ENCODE data around the gene ERLEC1.
"Not testable (repeated sequence)": the region's sequence is repeated elsewhere in the genome, so short reads cannot be mapped to it uniquely, and the experiment has no call there.

ERLEC1 gene

GRCh38 chr2:53786705-53787613 is at the start of gene ERLEC1, which contains the start of gene ASB3:
Gene ERLEC1 (plus strand): TSS chr2:53787044. CDS start chr2:53787211, 167 bp downstream.
Gene ASB3 (minus strand): TSS chr2:53786953. CDS start chr2:53765572, 21,381 bp downstream.
- peak; percentile 67 to 86 (median 76) for DNase-seq (ENCODE audit: low read depth in 4 of 4, low spot score in 1 of 4)

- no peak for DNase-seq (ENCODE audit: low read depth in 4 of 4, low spot score in 1 of 4)
Measured at GRCh38 chr2:53737091-53737490, 49.8 kb upstream of the ERLEC1 start.

- no peak for DNase-seq (ENCODE audit: low read depth in 4 of 4, low spot score in 1 of 4)
Measured at GRCh38 chr2:53739032-53739431, 47.8 kb upstream of the ERLEC1 start.

- DNase-seq (ENCODE audit: low read depth in 4 of 4, low spot score in 1 of 4): no peak
Measured at GRCh38 chr2:53740170-53740569, 46.7 kb upstream of the ERLEC1 start.

GRCh38 chr2:53744395-53745065 is 42.3 kb upstream of the ERLEC1 start:
- DNase-seq (ENCODE audit: low read depth in 4 of 4, low spot score in 1 of 4): no peak

- DNase-seq (ENCODE audit: low read depth in 4 of 4, low spot score in 1 of 4): no peak
Measured at GRCh38 chr2:53750041-53750768, 36.6 kb upstream of the ERLEC1 start.

GRCh38 chr2:53751728-53752127 is 35.1 kb upstream of the ERLEC1 start:
- DNase-seq (ENCODE audit: low read depth in 4 of 4, low spot score in 1 of 4): no peak

GRCh38 chr2:53752385-53752784 is 34.5 kb upstream of the ERLEC1 start:
- no peak for DNase-seq (ENCODE audit: low read depth in 4 of 4, low spot score in 1 of 4)

GRCh38 chr2:53753041-53753440 is 33.8 kb upstream of the ERLEC1 start:
- no peak for DNase-seq (ENCODE audit: low read depth in 4 of 4, low spot score in 1 of 4)

GRCh38 chr2:53755121-53755520 is 31.7 kb upstream of the ERLEC1 start:
- DNase-seq (ENCODE audit: low read depth in 4 of 4, low spot score in 1 of 4): no peak

GRCh38 chr2:53756644-53757043 is 30.2 kb upstream of the ERLEC1 start:
- no peak for DNase-seq (ENCODE audit: low read depth in 4 of 4, low spot score in 1 of 4)

- not testable (repeated sequence) for DNase-seq (ENCODE audit: low read depth in 4 of 4, low spot score in 1 of 4)
Measured at GRCh38 chr2:53757206-53757605, 29.6 kb upstream of the ERLEC1 start.

GRCh38 chr2:53765767-53766166 is 21.1 kb upstream of the ERLEC1 start:
- DNase-seq (ENCODE audit: low read depth in 4 of 4, low spot score in 1 of 4): no peak

GRCh38 chr2:53767405-53768241 is 19.2 kb upstream of the ERLEC1 start, which contains the start of gene CHAC2:
Gene CHAC2 (plus strand): TSS chr2:53767804. CDS start chr2:53767887, 83 bp downstream.
- peak; percentile 66 to 83 (median 74) for DNase-seq (ENCODE audit: low read depth in 4 of 4, low spot score in 1 of 4)

- no peak for DNase-seq (ENCODE audit: low read depth in 4 of 4, low spot score in 1 of 4)
Measured at GRCh38 chr2:53768242-53768542, 18.7 kb upstream of the ERLEC1 start.

GRCh38 chr2:53769318-53769945 is 17.4 kb upstream of the ERLEC1 start:
- DNase-seq (ENCODE audit: low read depth in 4 of 4, low spot score in 1 of 4): no peak

GRCh38 chr2:53770264-53770663 is 16.6 kb upstream of the ERLEC1 start:
- DNase-seq (ENCODE audit: low read depth in 4 of 4, low spot score in 1 of 4): no peak

GRCh38 chr2:53777134-53777533 is 9.7 kb upstream of the ERLEC1 start:
- no peak for DNase-seq (ENCODE audit: low read depth in 4 of 4, low spot score in 1 of 4)

GRCh38 chr2:53778536-53779162 is 8.2 kb upstream of the ERLEC1 start:
- no peak for DNase-seq (ENCODE audit: low read depth in 4 of 4, low spot score in 1 of 4)

- DNase-seq (ENCODE audit: low read depth in 4 of 4, low spot score in 1 of 4): no peak
Measured at GRCh38 chr2:53780056-53780455, 6.8 kb upstream of the ERLEC1 start.

All from stimulated activated CD4-positive, alpha-beta T cell treated with anti-CD3 and anti-CD28 coated beads, Interleukin-1b, Interleukin-23, amount 100 ng/mL, for 24 hours (primary cell).